H9 (cell line): ENCODE measurements around the gene CFAP73. TPM values are rescaled to one million over a fixed set of nuclear protein-coding genes. Genes with fewer than 3 reads are reported as not detected.

Experiments
- DNase-seq: peaks from one replicate; pipeline ENCODE4 v3.0.0-alpha.2; 2017
- H2AFZ ChIP-seq: one replicate; pipeline ENCODE4 v1.6.1; 2013; ENCODE audit warnings: mild to moderate bottlenecking, low read length, control low read depth, moderate library complexity
- H2AK5ac ChIP-seq: 2 replicates; pipeline ENCODE4 v1.6.1; 2013; ENCODE audit warnings: low read length, control low read depth, mixed read lengths; ENCODE audit not compliant: insufficient read length
- H2BK120ac ChIP-seq: one replicate; pipeline ENCODE4 v1.6.1; 2013; ENCODE audit warnings: low read depth, mild to moderate bottlenecking, low read length, control low read depth, inconsistent platforms; ENCODE audit not compliant: poor library complexity, severe bottlenecking
- H2BK12ac ChIP-seq: 2 replicates; pipeline ENCODE4 v1.6.1; 2013; ENCODE audit warnings: low read length, control low read depth, mixed read lengths, low read depth; ENCODE audit not compliant: insufficient read length
- H2BK15ac ChIP-seq: 2 replicates; pipeline ENCODE4 v1.6.1; 2013; ENCODE audit warnings: low read depth, low read length, control low read depth
- H2BK20ac ChIP-seq: one replicate; pipeline ENCODE4 v1.6.1; 2013; ENCODE audit warnings: low read depth, mild to moderate bottlenecking, low read length, control low read depth, inconsistent platforms; ENCODE audit not compliant: poor library complexity, severe bottlenecking
- H2BK5ac ChIP-seq: 2 replicates; pipeline ENCODE4 v1.6.1; 2013; ENCODE audit warnings: low read length, control low read depth, mixed read lengths; ENCODE audit not compliant: insufficient read length
- H3K14ac ChIP-seq: 2 replicates; pipeline ENCODE4 v1.6.1; 2013; ENCODE audit warnings: low read length, control low read depth; ENCODE audit not compliant: insufficient read depth
- H3K18ac ChIP-seq: 2 replicates; pipeline ENCODE4 v1.6.1; 2013; ENCODE audit warnings: low read depth, mild to moderate bottlenecking, mixed read lengths, low read length, control low read depth; ENCODE audit not compliant: insufficient read length
- H3K23ac ChIP-seq: 2 replicates; pipeline ENCODE4 v1.6.1; 2013; ENCODE audit warnings: low read length, control low read depth, mixed read lengths, low read depth; ENCODE audit not compliant: insufficient read length
- H3K23me2 ChIP-seq: 2 replicates; pipeline ENCODE4 v1.6.1; 2013; ENCODE audit warnings: low read depth, mild to moderate bottlenecking, mixed read lengths, low read length, control low read depth; ENCODE audit not compliant: insufficient read length, poor library complexity, severe bottlenecking
- H3K27ac ChIP-seq: 2 replicates; pipeline ENCODE4 v1.5.1; 2013; ENCODE audit warnings: low read length, control low read depth, mixed read lengths, low read depth; ENCODE audit not compliant: insufficient read length
- H3K27me3 ChIP-seq: 2 replicates; pipeline ENCODE4 v1.6.1; 2013; ENCODE audit warnings: low read length, control low read depth, inconsistent platforms; ENCODE audit not compliant: insufficient read depth
- H3K4ac ChIP-seq: 2 replicates; pipeline ENCODE4 v1.6.1; 2013; ENCODE audit warnings: low read depth, mild to moderate bottlenecking, control low read depth, inconsistent platforms, low read length, moderate library complexity
- H3K4me1 ChIP-seq: 2 replicates; pipeline ENCODE4 v1.6.1; 2013; ENCODE audit warnings: low read length, control low read depth, inconsistent platforms; ENCODE audit not compliant: insufficient read depth
- H3K4me2 ChIP-seq: 2 replicates; pipeline ENCODE4 v1.6.1; 2013; ENCODE audit warnings: low read length, control low read depth, mixed read lengths; ENCODE audit not compliant: insufficient read length, insufficient read depth
- H3K56ac ChIP-seq: 2 replicates; pipeline ENCODE4 v1.6.1; 2013; ENCODE audit warnings: low read depth, mild to moderate bottlenecking, mixed read lengths, low read length, control low read depth; ENCODE audit not compliant: insufficient read length
- H3K79me1 ChIP-seq: 2 replicates; pipeline ENCODE4 v1.6.1; 2013; ENCODE audit warnings: low read depth, mild to moderate bottlenecking, moderate library complexity, low read length, control low read depth, inconsistent platforms; ENCODE audit not compliant: insufficient read depth, poor library complexity, severe bottlenecking
- H3K79me2 ChIP-seq: 2 replicates; pipeline ENCODE4 v1.6.1; 2013; ENCODE audit warnings: low read length, control low read depth, inconsistent platforms; ENCODE audit not compliant: insufficient read depth
- H3K9ac ChIP-seq: 2 replicates; pipeline ENCODE4 v1.6.1; 2013; ENCODE audit warnings: low read length, control low read depth, mixed read lengths; ENCODE audit not compliant: insufficient read length; ENCODE audit errors: extremely low read depth
- H3K9me3 ChIP-seq: one replicate; pipeline ENCODE4 v1.6.1; 2013; ENCODE audit warnings: low read depth, low read length, inconsistent platforms; ENCODE audit not compliant: control insufficient read depth
- H3T11ph ChIP-seq: one replicate; pipeline ENCODE4 v1.6.1; 2013; ENCODE audit warnings: mild to moderate bottlenecking, low read length, control low read depth, inconsistent platforms
- H4K20me1 ChIP-seq: one replicate; pipeline ENCODE4 v1.6.1; 2013; ENCODE audit not compliant: control insufficient read depth, insufficient read length, insufficient read depth
- H4K5ac ChIP-seq: 2 replicates; pipeline ENCODE4 v1.6.1; 2013; ENCODE audit warnings: low read depth, mild to moderate bottlenecking, mixed read lengths, low read length, control low read depth; ENCODE audit not compliant: insufficient read length
- H4K8ac ChIP-seq: replicated peaks from 2 replicates; pipeline ENCODE4 v1.6.1; 2013; ENCODE audit warnings: low read length, control low read depth, mixed read lengths, low read depth; ENCODE audit not compliant: insufficient read length
- H4K91ac ChIP-seq: 2 replicates; pipeline ENCODE4 v1.6.1; 2013; ENCODE audit warnings: low read depth, mild to moderate bottlenecking, moderate library complexity, mixed read lengths, low read length, control low read depth; ENCODE audit not compliant: insufficient read length
- H3K27ac Mint-ChIP-seq, 3 experiments: 2 replicates in 2 of 3; 3 replicates in 1 of 3; pipeline ENCODE4 v1.8.0; 2020 to 2021; ENCODE audit warnings: mixed read lengths in 3 of 3, mild to moderate bottlenecking in 1 of 3, moderate library complexity in 1 of 3
- H3K27me3 Mint-ChIP-seq: 2 replicates; pipeline ENCODE4 v1.8.0; 2021; ENCODE audit warnings: low read depth, mild to moderate bottlenecking, moderate library complexity, mixed read lengths
- H3K36me3 Mint-ChIP-seq, 3 experiments: 2 replicates in 2 of 3; 3 replicates in 1 of 3; pipeline ENCODE4 v1.8.0; 2020 to 2021; ENCODE audit warnings: low read depth in 3 of 3, mixed read lengths in 3 of 3; ENCODE audit not compliant: insufficient read depth in 1 of 3
- H3K4me1 Mint-ChIP-seq, 2 experiments: 2 replicates each; pipeline ENCODE4 v1.8.0; 2020; ENCODE audit warnings: mixed read lengths in 2 of 2
- H3K4me3 Mint-ChIP-seq, 2 experiments: 2 replicates in 1 of 2; 3 replicates in 1 of 2; pipeline ENCODE4 v1.8.0; 2020 to 2021; ENCODE audit warnings: mild to moderate bottlenecking in 2 of 2, mixed read lengths in 2 of 2, moderate library complexity in 1 of 2
- H3K9me3 Mint-ChIP-seq, 2 experiments: 2 replicates in 1 of 2; 3 replicates in 1 of 2; pipeline ENCODE4 v1.8.0; 2020; ENCODE audit warnings: mild to moderate bottlenecking in 2 of 2, mixed read lengths in 2 of 2, moderate library complexity in 1 of 2
- WGBS: extraction: QIAGEN DNeasy Blood & Tissue Kit; methylation state at CpG from one replicate; pipeline ENCODE4 v1.1.7; 2013; ENCODE audit warnings: missing lambda C conversion rate, low lambda C conversion rate, mixed read lengths; ENCODE audit not compliant: insufficient read length; ENCODE audit errors: extremely low coverage; 5-methylcytosine and 5-hydroxymethylcytosine counted together
- total RNA-seq: library from RNA; stranded (reverse); gene quantifications from 2 replicates; pipeline ENCODE4 v1.2.1, GENCODE V29; 2021
- TF ChIP-seq, protein P1 (sequence below): fragments of 200-600 bp; sonication (generic); conservative IDR thresholded peaks from 3 replicates; pipeline ENCODE4 v1.8.0; 2021; ENCODE audit warnings: antibody characterized with exemption, mild to moderate bottlenecking

CFAP73 gene
- total RNA-seq, 1 experiment from 2014 or later, result not detected

DNA sequence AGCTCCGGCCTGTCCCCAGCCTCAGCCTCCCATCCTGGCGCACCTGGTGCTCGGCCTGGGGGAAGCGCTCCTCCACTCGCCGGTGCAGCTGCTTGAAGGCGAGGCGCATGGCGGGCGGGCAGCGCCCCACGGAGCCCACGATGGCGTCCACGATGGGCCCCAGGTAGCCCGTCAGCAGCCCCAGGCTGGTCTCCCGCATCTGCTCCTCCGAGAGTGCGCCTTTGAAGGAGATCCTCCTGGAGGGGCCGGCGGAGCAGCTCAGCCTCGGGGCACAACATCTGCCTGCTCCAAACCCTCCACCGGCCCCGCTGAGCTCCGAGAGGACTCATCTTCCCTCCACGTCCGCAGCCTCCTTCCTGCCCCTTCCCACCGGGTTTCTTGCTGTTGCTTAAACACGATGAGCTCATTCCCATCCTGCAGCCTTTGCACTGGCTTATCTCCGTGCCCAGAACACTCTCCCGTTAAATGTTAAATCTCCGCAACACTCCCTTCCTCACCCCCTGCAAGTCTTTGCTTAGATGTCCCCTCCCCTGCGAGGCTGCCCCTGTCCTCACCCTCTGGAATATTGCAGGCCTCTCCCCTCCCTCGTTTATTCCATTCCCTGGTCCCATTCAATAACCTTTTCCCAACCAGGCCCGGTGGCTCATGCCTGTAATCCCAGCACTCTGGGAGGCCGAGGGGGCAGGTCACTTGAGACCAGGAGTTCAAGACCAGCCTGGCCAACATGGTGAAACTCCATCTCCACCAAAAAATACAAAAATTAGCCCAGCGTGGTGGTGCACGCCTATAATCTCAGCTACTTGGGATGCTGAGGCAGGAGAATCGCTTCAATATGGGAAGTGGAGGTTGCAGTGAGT, 37.3 kb upstream of the CFAP73 start:
- no peak overlapping the region for H3K4me2 ChIP-seq
- no peak overlapping the region for H2AK5ac ChIP-seq
- no peaks in the 10 kb centered on the region for H4K20me1 ChIP-seq
- no peaks in the 10 kb centered on the region for H3K79me1 ChIP-seq
- H4K5ac ChIP-seq, result no peak overlapping the region
- H2BK12ac ChIP-seq, result no peak overlapping the region
- H3K27me3 ChIP-seq, result no peaks in the 10 kb centered on the region
- H3T11ph ChIP-seq, result no peak overlapping the region
- H3K27me3 Mint-ChIP-seq, result peaks cover 5% of the 10 kb centered on the region
- no peak overlapping the region; a peak in 1 of 7 replicates for H3K27ac Mint-ChIP-seq
- H3K23me2 ChIP-seq, result no peaks in the 10 kb centered on the region
- no peak overlapping the region for H3K14ac ChIP-seq
- no peaks in the 10 kb centered on the region for H3K9me3 ChIP-seq
- no peaks in the 10 kb centered on the region for H3K79me2 ChIP-seq
- no peak overlapping the region for H3K18ac ChIP-seq
- no peak overlapping the region for H3K27ac ChIP-seq
- no peak overlapping the region for H3K56ac ChIP-seq
- peaks cover 2 to 6% of the 10 kb centered on the region in 2 experiments; a peak in 3 of 4 replicates for H3K4me1 Mint-ChIP-seq
- no CpG with 5 or more reads among the region's 39 CpGs for WGBS
- H2AFZ ChIP-seq, result no peak overlapping the region
- no peak overlapping the region for H4K91ac ChIP-seq
- no peak overlapping the region for H4K8ac ChIP-seq
- H3K4me1 ChIP-seq, result no peaks in the 10 kb centered on the region
- H2BK120ac ChIP-seq, result no peak overlapping the region
- TF ChIP-seq, protein P1, sequence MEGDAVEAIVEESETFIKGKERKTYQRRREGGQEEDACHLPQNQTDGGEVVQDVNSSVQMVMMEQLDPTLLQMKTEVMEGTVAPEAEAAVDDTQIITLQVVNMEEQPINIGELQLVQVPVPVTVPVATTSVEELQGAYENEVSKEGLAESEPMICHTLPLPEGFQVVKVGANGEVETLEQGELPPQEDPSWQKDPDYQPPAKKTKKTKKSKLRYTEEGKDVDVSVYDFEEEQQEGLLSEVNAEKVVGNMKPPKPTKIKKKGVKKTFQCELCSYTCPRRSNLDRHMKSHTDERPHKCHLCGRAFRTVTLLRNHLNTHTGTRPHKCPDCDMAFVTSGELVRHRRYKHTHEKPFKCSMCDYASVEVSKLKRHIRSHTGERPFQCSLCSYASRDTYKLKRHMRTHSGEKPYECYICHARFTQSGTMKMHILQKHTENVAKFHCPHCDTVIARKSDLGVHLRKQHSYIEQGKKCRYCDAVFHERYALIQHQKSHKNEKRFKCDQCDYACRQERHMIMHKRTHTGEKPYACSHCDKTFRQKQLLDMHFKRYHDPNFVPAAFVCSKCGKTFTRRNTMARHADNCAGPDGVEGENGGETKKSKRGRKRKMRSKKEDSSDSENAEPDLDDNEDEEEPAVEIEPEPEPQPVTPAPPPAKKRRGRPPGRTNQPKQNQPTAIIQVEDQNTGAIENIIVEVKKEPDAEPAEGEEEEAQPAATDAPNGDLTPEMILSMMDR, result no peak
- DNase-seq, result no peak
- H3K9ac ChIP-seq, result no peak overlapping the region
- H2BK5ac ChIP-seq, result no peak overlapping the region
- no peak overlapping the region for H2BK20ac ChIP-seq
- H3K9me3 Mint-ChIP-seq, result no peaks in the 10 kb centered on the region
- no peaks in the 10 kb centered on the region for H3K36me3 Mint-ChIP-seq
- H3K23ac ChIP-seq, result no peak overlapping the region
- H3K4me3 Mint-ChIP-seq, result no peak overlapping the region
- no peak overlapping the region for H3K4ac ChIP-seq
- no peak overlapping the region for H2BK15ac ChIP-seq
